ENCODE results near the gene SEMA3B.
"Not testable (repeated sequence)": the region's sequence is repeated elsewhere in the genome, so short reads cannot be mapped to it uniquely, and the experiment has no call there.

SEMA3B gene

DNA sequence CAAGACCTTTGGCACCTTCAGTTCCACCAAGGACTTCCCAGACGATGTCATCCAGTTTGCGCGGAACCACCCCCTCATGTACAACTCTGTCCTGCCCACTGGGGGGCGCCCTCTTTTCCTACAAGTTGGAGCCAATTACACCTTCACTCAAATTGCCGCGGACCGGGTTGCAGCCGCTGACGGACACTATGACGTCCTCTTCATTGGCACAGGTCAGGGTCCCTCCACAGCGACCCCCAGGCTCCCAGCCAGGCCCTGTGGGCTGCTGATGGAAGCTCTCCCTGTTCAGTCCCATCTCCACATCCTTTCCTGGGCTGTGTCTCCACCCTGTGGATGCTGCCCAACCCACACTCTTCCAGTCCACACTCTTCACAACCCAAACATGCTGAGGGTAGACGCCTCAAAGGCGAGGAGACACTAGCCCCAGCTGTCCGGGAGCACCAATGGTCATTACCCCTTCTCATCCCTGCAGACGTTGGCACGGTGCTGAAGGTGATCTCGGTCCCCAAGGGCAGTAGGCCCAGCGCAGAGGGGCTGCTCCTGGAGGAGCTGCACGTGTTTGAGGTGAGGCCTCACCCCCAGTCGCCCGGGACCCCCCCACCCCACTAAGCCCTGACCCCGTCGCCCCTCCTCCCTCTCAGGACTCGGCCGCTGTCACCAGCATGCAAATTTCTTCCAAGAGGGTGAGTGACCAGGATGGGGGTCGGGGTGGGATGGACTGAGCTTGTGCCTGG, 5.6 kb downstream of the SEMA3B start:
- peak; percentile 21 for DNase-seq

DNA sequence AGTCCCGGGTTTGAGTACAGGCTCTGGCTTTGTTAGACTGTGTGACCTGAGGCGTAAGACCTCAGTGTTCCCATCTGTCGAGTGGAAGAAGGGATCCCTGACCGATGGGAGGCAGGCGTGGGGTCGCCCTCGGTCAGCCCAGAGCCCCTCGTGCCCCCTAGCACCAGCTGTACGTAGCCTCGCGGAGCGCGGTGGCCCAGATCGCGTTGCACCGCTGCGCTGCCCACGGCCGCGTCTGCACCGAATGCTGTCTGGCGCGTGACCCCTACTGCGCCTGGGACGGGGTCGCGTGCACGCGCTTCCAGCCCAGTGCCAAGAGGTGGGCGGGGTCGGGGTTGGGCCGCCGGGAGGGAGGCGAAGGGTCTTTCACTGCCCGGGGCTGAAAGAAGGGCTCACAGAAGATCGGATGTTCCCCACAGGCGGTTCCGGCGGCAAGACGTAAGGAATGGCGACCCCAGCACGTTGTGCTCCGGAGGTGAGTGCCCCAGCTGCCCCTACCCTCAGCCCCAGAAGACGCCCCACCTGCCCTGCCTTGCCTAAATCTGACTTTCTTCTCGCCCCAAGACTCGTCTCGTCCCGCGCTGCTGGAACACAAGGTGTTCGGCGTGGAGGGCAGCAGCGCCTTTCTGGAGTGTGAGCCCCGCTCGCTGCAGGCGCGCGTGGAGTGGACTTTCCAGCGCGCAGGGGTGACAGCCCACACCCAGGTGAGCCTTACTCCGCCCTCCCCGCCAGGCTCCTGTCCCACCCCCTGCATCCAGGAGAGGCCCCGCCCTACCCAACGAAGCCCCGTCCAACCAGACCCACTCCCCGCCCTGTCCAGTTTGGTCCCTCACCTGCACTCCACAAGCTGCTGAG, 6.4 kb downstream of the SEMA3B start:
- DNase-seq = no peak

DNA sequence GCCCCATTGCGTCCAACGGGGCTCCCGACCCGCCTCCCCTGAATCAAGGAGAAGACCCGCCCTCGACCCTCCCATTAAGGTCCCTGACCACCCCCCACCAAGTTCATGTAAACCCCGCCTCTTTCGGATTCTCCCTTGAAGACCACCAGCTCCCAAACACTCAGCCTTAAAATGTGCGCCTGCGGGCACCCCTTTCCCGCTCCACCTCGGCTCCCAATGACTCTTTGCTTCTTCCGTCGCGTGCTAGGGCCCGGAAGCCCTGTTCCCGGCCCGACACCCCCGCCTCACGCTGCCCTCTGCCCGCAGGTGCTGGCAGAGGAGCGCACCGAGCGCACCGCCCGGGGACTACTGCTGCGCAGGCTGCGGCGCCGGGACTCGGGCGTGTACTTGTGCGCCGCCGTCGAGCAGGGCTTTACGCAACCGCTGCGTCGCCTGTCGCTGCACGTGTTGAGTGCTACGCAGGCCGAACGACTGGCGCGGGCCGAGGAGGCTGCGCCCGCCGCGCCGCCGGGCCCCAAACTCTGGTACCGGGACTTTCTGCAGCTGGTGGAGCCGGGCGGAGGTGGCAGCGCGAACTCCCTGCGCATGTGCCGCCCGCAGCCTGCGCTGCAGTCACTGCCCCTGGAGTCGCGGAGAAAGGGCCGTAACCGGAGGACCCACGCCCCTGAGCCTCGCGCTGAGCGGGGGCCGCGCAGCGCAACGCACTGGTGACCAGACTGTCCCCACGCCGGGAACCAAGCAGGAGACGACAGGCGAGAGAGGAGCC, 7.2 kb downstream of the SEMA3B start:
- DNase-seq = no peak

DNA sequence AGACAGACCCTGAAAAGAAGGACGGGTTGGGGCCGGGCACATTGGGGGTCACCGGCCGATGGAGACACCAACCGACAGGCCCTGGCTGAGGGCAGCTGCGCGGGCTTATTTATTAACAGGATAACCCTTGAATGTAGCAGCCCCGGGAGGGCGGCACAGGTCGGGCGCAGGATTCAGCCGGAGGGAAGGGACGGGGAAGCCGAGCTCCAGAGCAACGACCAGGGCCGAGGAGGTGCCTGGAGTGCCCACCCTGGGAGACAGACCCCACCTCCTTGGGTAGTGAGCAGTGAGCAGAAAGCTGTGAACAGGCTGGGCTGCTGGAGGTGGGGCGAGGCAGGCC, 7.8 kb downstream of the SEMA3B start:
- DNase-seq = no peak

DNA sequence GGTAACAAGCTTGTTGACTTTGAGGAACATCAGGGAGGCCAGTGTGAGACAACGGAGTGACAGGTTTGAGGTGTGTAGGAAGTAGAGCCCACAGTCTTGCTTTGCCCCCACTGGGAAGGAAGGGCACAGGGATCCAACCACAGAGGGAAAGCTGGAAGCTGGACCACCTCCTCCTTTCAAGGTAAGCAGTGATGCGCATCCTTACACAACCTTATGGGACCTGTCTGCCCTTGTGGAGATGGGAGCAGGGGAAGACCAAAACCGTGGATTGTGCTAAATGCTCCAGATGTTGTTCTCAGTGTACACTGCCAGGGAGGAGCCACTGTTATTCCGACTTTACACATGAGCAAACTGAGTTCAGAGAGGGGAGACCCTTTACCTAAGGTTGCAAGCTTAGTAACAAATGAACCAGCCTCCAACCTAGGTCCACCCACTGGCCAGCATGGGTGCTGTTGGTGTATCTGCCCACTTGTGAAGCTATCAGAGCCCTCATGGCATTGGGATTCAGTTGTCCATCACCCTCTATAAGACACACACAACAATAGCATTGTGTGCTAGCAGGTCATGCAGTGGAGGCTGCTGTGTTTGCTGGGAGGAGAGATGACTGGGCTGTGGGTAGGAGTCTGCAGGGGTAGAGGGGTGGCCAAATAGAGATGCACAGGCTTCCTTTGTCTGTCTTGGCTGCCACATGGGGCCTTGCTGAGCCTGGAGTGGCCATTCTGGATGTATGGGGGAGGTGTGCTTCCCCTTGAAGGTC, 9.4 kb downstream of the SEMA3B start:
- DNase-seq = no peak

DNA sequence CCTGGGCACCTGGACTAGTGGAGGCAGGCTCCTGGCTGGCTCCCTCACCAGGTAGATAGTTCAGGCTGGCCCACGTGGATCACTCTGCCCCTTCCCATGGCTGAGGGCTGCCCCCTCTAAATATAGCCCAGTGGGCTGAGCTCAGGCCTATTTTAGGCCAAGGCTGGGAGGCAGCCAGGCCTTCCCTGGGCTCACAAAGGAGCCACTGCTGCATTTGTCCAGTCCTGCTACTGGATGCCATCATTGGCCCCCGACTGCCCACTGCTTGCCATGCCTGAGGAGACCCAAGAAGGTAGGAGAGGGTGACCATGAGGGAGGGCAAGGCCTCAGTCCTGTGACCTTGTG, 9.9 kb downstream of the SEMA3B start, which contains the start of gene LSMEM2:
LSMEM2 (plus strand) TSS at position 208 of the 345 bp plus-strand sequence; CDS start at position 235, 27 bp downstream.
- no peak for DNase-seq

DNA sequence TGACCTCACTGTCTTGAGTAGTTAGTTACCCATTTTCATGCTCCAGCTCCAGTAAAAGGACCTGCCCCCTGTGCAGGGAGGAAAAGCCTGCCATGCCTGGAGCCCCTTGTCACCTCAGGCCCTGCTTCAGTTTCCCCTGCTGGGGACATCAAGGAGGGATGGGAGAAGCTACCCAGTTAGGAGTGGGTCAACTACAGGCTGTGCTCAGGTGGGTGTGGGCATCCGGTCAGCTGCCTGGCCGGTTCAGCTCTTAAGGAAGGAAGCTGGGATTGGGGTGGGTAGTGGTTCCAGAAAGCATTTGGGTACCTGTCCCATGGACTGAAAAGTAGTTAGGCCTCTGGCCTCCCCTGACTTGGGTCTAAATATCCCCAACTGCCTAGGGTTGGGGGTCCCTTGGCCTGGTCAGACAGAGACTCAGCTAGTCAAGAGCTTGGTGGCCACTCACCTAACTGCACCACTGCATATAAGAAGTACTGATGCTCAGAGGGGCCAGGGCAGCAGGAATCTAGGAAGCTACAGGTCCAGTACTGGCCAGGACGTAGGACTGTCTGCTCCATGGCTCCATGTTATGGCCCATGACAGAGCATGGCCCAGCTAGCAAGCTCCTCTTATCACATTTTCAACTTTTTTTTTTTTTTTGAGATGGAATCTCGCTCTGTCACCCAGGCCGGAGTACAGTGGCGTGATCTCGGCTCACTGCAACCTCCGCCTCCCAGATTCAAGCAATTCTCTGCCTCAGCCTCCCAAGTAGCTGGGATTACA, 10.5 kb downstream of the SEMA3B start:
- no peak for DNase-seq

DNA sequence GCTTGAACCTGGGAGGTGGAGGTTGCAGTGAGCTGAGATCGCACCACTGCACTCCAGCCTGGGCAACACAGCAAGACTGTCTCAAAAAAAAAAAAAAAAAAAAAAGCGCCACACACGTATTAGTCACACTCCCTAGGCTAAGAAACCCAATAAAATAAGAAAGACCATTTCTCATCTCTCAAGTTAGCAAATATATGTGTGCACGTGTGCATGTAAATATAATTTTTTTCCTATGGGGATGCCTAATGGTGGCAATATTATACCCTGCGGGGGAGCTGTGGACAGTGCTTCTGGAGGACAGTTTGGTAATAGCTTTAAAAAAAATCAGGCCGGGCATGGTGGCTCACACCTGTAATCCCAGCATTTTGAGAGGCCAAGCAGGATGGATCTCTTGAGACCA, 15.2 kb downstream of the SEMA3B start:
- DNase-seq = not testable (repeated sequence)

DNA sequence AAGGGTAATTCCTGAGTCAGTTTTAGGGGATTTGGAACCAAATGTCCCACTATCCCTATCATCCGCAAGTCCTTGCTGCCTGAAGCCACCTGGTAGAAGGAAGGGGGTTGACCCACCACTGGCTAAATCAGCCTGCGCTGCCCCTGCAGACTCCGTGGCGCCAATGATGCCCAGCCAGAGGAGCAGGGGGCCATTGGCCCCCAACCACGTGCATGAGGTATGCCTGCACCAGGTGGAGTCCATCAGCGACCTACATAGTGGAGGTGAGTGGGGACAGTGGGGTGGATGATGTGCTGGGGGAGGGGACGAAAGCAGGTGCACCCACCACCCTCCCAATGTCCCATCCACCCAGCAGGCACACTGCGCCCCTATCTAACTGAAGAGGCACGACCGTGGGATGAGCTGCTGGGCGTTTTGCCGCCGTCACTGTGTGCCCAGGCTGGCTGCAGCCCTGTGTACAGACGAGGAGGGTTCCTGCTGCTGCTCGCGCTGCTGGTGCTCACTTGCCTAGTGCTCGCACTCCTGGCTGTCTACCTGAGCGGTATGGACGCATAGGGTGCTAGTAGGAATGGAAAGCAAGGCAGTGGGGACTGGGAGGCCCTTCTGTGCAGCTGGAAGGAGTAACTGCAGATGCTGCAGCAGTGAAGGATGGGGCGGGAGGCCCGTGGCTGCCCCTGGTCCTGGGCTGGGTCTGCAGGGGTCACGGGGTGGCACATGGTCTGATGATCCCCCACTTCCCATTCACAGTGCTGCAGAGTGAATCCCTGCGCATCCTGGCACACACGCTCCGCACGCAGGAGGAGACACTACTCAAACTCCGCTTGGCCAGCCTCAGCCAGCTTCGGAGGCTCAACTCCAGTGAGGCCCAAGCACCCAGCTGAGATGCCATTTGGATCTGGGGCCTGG, 17.6 kb downstream of the SEMA3B start:
- no peak for DNase-seq

DNA sequence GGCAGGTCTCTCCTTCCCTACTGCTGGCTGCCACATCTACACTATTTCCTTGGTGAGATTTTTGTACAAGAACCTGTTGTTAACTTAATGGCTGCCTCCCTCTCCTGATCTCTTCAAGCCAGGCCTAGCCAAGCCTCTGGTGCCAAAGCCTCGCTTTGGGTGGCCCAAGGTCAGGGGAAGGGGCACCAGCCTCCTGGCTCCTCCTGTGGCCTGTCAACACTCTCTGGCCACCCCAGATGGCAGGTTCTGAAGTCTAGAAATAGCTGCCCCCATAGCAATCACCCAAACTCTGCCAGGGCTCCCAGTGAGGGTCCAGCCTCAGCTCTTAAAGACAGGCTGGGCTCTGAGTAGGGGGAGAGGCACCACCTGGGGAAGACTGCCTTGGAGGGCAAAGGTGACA, 18.3 kb downstream of the SEMA3B start:
- no peak for DNase-seq

DNA sequence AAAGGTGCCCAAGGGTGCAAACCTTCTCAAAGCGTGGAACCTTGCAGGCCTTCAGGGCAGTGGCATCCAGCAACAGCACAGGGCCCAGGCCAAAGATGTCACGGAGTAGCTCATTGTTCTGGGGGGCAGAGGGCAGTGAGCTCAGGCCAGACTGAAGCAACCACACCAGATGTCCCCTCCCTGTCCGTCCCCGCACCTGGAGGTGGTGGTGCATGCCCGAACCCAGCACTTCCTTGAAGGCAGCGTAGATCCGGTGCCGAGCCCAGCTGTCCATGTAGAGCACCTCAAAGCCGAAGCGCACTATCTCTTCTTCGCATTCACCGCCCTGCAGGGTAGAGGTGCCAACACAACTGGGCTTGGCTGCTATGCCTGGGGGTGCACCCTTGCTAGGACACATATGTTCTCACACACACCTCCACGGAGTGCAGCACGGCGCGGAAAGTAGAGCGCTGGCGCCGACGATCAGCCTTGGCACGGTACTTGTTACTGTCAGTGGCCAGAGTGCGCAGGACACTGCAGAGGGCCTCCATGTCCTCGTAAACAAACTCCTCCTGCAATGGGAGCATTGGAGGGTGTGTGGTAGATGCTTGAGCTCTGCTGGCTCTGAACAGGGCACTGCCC, 19.6 kb downstream of the SEMA3B start:
- no peak for DNase-seq

DNA sequence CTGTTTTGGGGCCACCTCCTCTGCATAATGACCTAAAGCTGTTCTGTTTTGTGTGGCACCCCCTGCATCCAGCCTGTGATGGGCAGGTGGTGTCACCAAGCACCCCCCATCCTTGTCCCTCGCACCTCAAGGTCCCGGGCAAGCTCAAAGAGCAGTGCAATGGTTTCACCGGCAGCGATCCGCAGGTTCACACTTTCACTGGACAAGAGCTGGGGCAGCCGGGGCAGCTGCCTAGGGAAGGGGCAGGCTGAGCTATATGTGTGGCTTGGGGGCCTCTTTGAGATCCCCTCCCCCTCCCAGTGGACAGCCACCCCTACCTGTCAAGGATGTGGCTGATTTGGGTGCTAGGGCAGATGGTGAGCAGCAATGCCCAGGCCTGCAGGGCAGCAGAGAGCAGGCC, 20.2 kb downstream of the SEMA3B start:
- DNase-seq = no peak

DNA sequence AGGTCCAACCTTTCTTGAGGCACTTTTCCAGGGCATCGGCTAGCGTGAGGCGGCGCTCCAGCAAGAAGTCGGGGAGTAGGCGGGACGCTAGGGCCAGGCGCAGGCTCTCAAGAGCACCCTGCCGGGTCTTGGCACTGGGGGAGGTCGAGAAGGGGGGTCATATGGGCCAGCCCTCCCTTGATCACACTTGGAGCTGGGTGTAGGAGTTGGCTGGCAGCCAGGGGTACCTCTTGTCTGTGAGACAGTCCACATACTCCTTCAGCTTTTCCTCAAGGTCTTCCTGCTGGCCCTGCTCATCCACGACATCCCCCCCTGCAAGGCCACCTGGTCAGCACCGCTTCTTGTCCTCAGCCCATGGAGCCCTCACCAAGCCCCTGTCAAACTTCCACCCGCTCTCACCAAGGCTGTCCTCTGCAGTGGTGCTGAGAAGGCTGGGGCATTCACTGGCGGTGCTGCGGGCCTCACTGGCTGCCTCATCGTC, 21.3 kb downstream of the SEMA3B start:
- DNase-seq = no peak

DNA sequence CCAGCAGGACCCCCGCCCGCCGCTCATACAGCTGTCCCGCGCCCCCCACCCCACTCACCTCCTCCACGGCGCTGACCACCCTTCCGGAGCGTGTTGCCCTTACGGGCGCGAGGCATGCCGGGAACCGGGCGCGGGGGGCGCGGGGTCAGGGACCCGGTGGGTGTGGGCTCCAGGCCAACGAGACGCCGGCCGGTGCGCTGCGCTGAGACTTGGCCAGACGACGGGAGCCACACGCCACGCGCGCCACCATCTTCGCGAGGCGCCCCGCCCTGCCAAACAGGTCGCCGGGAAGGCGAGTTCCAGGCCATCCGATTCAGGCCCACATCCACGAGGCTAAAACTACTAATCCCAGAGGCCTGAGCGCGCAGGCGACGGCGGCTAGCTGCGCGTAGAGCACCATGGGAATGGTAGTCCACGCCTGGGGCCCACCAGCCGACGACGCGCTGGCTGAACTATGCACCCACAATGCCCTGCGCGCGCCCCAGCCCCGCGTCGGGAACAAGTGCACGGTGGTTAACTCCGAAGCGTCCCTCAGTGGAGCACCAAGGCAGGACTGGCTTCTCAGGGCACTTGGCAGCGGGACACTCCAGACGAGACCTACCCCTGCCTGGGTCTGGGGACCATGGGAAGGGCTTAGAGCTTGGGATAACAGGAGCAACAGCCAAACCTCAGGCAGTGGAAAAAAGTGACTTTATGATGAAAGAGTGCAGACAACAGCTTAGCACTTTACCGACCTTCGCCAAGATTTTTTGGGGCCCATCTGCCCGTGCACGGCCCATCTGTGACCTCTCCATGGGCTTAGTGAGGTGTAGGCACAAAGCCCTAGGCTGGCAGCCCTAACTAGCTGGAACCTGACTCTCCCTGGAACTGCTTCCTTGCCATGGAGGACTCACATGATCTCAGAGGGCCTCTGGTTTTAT, 23.5 kb downstream of the SEMA3B start, which contains the start of gene IFRD2:
IFRD2 (minus strand) TSS at position 271 of the 920 bp plus-strand sequence; CDS start at position 116, 155 bp downstream.
- peak; percentile 80 for DNase-seq

DNA sequence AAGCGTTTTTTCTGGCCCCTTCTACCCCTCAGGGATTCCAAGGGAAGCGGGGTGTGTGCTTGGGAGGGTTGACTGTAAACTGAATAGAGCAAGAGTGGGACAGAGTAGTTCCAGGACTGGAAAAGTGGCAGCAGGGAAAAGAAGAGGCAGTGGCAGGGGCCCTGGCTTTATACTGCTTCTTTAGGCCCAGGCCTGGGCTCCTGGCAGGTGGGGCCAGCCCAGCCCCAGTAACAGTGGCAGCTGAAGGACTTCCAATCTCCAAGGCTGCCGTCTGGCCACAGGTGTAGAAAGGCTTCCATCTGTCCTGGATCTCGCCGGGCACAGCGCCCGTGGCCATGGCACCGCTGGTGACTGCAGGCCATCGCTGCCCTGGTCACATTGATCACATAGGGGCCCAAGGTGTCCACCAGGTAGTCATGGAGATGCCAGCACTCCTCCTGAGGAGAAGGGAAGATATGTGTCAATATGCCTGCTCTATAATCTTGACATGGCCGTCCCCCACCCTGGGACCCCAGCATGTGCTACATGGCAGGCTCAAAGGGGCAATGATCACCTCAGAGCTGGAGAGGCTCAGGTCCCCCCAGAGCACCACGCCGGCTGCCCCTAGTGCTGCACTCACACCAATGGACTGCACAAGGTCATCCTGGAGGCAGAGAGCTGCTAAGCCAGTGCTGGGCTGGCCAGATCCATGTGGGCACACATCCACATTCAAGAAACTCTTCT, 24.3 kb downstream of the SEMA3B start:
- no peak for DNase-seq

DNA sequence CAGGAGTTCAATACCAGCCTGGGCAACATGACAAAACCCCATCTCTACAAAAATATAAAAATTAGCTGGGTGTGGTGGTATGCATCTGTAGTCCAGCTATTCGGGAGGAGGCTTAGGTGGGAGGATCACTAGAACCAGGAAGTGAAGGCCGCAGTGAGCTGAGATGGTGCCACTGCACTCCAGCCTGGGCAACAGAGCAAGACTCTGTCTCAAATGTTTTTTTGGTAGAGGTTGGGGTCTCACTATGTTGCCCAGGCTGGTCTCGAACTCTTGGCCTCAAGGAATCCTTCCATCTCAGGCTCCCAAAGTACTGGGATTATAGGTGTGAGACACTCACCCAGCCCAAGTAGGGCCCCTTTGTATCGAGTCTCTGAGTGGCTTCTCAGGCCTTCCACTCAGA, 25.1 kb downstream of the SEMA3B start:
- DNase-seq = no peak

DNA sequence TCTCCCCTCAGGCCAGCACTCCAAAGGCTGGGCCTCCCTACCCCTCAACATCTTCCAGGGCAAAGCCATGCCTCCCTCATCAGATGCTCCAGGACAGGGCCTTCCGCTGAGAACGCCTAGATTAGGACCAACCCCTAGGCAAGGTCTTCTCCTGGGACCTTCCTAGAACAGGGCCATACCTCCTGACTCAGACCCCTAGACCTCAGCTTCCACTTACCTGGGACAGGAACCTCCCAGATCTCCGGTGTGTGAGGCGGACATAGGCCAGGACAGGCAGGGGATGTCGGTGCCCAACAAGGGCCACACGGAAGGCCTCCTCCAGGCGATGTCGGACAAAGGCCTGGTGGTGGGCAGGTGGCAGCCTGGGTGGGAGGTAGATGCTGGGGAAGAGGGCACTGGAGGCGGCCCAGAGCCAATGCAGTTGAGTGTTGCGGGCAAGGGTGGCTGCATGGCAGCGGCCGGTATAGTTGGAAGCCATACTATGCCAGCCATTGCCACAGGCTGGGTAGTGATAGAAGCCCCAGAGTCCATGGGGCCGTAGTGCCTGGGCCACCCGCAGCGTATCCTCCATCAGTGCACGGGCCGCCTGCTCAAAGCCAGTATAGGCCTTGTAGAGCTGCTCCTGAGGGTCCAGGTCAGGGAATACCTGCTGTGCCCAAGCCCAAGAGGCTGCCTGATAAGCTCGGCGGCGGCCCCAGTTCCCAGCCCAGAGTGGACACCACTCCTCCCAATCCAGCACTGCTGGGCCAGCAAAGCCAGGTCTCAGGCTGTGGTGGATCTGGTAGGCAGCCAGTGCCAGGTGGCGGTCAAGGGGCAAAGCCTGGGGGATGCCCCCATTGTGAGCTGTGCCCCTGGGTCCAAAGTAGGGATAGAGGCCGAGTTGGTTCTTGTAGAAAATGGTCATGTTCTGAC, 25.8 kb downstream of the SEMA3B start:
- no peak for DNase-seq

Measured in NCI-H774 (cell line).